ENCODE data around the gene OBP2A.
"Not testable (repeated sequence)": the region's sequence is repeated elsewhere in the genome, so short reads cannot be mapped to it uniquely, and the experiment has no call there.

The OBP2A gene

GRCh38 chr9:135512241-135512603 is 33.7 kb upstream of the OBP2A start:
- no peak for DNase-seq

GRCh38 chr9:135512904-135513303 is 33.0 kb upstream of the OBP2A start:
- no peak for DNase-seq

GRCh38 chr9:135513351-135513846 is 32.5 kb upstream of the OBP2A start:
- DNase-seq, result no peak

GRCh38 chr9:135513906-135514305 is 32.0 kb upstream of the OBP2A start:
- not testable (repeated sequence) for DNase-seq

- DNase-seq, result no peak
Observed at GRCh38 chr9:135514342-135515082, 31.4 kb upstream of the OBP2A start.

GRCh38 chr9:135515083-135515951 is 30.6 kb upstream of the OBP2A start:
- no peak for DNase-seq

GRCh38 chr9:135516132-135516860 is 29.6 kb upstream of the OBP2A start:
- DNase-seq, result no peak

- DNase-seq, result no peak
Observed at GRCh38 chr9:135517407-135517822, 28.5 kb upstream of the OBP2A start.

- DNase-seq, result no peak
Observed at GRCh38 chr9:135519179-135519971, 26.6 kb upstream of the OBP2A start.

GRCh38 chr9:135520916-135521607 is 24.9 kb upstream of the OBP2A start, which contains the start of gene LCN1:
LCN1 (plus strand) TSS chr9:135521440; CDS start chr9:135521498, 58 bp downstream.
- no peak for DNase-seq

- DNase-seq, result no peak
Observed at GRCh38 chr9:135521608-135522095, 24.3 kb upstream of the OBP2A start.

GRCh38 chr9:135522137-135522877 is 23.6 kb upstream of the OBP2A start:
- DNase-seq, result no peak

GRCh38 chr9:135522931-135523330 is 23.0 kb upstream of the OBP2A start:
- no peak for DNase-seq

GRCh38 chr9:135523521-135524129 is 22.3 kb upstream of the OBP2A start:
- DNase-seq, result no peak

GRCh38 chr9:135524130-135524861 is 21.6 kb upstream of the OBP2A start:
- no peak for DNase-seq

- no peak for DNase-seq
Observed at GRCh38 chr9:135525241-135526088, 20.5 kb upstream of the OBP2A start.

GRCh38 chr9:135526089-135526729 is 19.7 kb upstream of the OBP2A start:
- DNase-seq, result no peak
